Epithelial cell of proximal tubule (primary cell): ENCODE results near the gene DAPK2. TPM values are rescaled to one million over a fixed set of nuclear protein-coding genes. Genes with fewer than 3 reads are reported as not detected.

Experiments
- DNase-seq: peaks from one replicate; pipeline ENCODE4 v3.0.0-alpha.2; 2011; ENCODE audit warnings: low read depth
- H3K4me3 ChIP-seq: 2 replicates; pipeline ENCODE4 v1.5.1; 2011; ENCODE audit warnings: low read depth, mild to moderate bottlenecking, low read length
- total RNA-seq: library from RNA; depleted of rRNA; stranded (reverse); fragments of >200 nt; gene quantifications from 2 replicates; pipeline ENCODE4 v1.2.3, GENCODE V29; 2015
- TF ChIP-seq, protein P1 (sequence below): conservative IDR thresholded peaks from 2 replicates; pipeline ENCODE4 v1.5.1; 2012; ENCODE audit warnings: low read depth, mild to moderate bottlenecking, low read length

Gene DAPK2
- 0.07 and 7.3 TPM in 2 replicates for total RNA-seq

DNA sequence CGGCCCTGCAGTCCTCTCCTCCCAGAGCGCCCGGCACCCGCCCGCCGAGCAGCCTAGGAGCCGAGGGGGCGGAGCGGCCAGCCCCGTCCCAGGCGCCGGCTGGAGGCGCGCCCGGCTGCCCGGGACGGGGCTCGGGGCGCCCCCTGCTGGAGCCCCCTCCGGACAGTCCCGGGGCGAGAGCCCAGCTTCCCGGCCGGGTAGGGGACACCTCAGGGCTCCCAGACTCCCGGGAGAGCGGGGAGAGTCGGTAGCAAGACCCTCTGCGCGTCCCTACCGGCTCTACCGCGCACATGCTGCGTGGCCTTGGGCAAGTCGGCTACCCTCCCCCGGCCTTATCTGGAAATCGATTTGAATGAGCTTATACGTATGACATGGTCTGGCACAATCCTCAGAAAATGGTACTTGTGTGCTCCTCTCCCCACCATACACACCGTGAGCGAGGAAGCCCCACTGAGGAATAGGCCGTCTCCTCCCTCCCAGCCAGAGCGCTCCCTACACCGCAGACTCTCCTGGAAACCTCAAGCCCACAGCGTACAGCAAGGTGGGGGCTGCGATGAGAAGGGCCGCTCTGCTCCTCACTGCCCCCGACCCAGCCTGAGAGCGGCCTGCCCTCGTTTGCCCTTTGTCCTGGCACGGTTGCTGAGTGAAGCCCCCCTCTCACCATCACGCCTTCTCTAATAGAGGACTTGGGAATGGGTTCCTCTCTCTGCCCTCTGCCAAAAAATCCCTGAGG is at the start of gene DAPK2:
Gene DAPK2, minus strand, starts transcription at position 65 of the 733 bp plus-strand sequence. CDS start 6,224 bp downstream, outside the sequence.
- peak within 1 kb of the TSS; percentile 46 for H3K4me3 ChIP-seq
- DNase-seq = no peak
- TF ChIP-seq, protein P1, sequence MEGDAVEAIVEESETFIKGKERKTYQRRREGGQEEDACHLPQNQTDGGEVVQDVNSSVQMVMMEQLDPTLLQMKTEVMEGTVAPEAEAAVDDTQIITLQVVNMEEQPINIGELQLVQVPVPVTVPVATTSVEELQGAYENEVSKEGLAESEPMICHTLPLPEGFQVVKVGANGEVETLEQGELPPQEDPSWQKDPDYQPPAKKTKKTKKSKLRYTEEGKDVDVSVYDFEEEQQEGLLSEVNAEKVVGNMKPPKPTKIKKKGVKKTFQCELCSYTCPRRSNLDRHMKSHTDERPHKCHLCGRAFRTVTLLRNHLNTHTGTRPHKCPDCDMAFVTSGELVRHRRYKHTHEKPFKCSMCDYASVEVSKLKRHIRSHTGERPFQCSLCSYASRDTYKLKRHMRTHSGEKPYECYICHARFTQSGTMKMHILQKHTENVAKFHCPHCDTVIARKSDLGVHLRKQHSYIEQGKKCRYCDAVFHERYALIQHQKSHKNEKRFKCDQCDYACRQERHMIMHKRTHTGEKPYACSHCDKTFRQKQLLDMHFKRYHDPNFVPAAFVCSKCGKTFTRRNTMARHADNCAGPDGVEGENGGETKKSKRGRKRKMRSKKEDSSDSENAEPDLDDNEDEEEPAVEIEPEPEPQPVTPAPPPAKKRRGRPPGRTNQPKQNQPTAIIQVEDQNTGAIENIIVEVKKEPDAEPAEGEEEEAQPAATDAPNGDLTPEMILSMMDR = peak; percentile 63

DNA sequence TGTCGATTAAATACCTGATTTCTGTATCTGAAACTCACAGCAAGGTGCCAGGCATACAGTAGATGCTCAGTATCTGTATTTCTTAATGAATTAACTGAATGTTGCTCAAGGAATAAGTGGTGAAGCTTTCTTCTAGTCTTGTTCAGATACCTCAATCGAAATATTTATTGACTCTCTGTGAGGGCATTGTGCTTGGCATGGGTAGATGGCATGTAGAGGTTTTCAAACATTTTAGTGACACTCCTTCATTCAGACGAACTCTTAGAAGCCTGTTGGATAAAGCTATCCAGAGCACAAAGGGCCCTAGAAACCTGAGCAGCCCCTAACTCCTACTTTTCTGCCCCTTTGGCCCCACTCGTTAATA is 49.1 kb upstream of the DAPK2 start:
- no peak for DNase-seq
- H3K4me3 ChIP-seq = peak overlapping the region; percentile 94
- TF ChIP-seq, protein P1 = no peak

DNA sequence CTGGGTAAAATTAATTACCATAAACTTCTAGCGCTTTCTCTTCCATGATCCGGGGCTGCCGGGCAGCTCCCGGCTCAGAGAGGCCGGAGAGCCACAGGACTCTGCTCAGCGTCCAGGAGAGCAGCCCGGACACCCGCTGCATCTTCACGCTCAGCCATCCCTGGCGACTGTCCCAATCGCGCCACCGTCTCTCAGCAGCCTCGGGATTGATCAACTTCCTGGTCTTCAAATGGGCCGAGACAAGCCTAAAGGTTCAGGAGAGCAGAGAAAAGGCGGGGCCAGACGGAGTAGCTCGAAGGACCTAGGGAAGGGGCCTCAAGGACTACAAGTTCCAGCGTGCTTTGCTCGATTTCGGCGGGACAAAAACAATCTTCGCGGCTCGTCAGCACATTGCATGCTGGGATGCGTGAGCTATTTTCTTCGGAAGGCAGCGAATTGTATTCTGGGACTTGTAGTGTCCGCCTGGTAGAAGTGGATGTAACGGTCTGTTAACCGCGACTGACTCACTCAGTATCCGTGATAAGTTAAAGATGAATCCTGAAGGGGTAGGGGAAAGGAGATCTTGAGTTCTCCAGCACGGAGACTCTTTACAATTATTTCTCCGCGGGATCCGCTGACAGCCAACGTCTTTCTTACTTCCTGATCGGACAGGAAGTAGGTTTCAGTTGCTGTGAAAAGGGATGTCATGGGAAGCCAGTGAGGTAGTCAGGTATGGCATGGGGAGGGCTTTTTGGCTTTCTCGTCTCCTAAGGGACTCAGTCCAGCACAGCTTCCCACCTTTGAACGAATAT is 47.5 kb upstream of the DAPK2 start, which contains the start of gene CIAO2A:
Gene CIAO2A, minus strand, starts transcription at position 212 of the 791 bp plus-strand sequence. Its CDS starts 70 bp downstream, at position 142.
- peak within 1 kb of the TSS; percentile 91 for H3K4me3 ChIP-seq
- DNase-seq = peak; percentile 98
- TF ChIP-seq, protein P1 = no peak

DNA sequence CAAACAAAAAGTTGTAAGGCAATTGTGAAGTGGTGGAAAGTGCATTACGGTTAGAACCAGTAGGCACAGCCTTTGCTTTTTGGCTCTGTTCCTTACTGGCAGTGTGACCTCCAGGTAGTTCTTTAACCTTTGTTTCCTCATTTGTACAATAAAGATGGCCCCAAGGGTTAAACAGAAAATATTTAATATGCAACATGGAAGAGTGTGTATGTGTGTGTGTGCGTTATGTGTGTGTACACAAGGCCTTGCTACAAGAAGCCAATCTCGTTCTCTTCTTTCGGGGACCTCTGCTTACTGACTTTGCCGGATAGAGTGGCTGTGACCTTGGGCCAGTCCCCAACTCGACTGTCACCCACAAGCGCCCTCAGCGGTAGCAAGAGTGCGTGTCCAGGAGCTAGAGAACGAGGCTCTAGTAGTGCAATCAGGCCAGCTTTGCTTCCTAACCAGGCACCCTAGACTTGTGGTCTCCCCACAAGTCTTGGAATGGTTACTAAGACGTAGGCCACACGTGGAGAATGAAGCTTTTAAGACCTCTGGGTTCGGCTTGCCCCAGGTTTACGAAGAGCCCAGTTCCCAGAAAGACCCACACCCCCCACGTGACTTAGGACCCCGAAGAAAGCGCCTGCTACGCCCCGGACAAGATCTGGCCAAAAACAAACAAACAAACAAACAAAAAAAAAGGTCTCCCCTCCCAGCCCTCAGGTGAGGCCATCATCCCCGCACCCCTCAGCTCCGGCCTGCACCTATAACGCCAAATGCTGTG is 46.8 kb upstream of the DAPK2 start:
- peak overlapping the region; percentile 91 for H3K4me3 ChIP-seq
- no peak for DNase-seq
- TF ChIP-seq, protein P1 = peak; percentile 17

DNA sequence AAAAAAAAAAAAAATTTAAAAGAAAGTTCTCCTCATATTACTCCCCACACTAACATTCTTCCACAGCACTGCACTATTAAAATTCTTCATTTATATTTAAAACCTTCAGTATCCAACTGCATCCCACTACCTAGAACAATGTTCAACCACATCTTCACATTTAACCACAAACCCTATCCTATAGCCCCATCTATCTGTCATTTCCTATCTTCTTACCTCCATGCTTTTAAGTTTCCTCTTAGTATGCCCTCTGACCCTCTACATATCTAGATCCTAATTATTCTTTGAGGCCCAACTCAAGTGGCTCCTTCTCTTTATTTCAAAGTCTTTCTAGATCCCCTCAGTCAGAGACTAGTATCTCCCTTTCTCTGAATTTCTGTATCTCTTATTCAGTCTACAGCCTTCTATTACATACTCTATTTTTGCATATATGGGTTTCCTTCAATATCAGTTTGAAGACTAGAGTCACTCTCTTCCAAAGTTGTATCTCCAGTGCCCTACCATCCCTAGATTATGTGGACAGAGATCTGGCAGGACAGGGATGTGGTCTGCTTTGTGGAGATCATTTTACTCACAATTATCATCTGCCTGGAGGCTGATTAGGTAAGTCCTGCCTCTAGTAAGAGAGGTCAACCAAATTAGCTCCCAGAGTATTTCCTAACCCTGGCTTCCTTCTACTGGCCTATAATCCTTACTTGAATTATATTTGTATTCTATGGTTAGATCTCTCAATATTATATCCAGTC is 46.0 kb upstream of the DAPK2 start:
- H3K4me3 ChIP-seq = peak overlapping the region; percentile 91
- no peak for DNase-seq
- TF ChIP-seq, protein P1 = peak; percentile 17

DNA sequence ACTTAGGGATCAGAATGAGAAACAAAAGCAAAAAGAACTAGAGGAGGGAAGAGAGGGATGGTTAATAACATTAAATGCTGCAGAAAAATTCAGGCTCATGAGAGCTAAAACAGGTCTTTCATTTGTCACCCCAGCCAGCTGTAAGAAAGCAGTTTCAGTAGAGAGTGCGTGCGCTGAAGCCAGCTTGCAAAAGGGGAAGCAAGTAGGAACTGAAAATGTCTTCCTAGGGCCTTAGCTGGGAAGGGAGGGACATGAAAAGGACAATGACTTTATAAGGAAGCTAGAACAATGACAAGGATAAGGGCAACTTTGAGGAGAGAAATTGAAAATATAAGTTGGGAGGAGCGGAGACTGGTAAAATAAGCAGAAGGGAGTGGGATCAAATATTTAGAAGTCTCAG is 44.2 kb upstream of the DAPK2 start:
- TF ChIP-seq, protein P1 = no peak
- DNase-seq = no peak
- no peak overlapping the region for H3K4me3 ChIP-seq
